ENCODE results near the gene LHFPL2. TPM values are rescaled to one million over a fixed set of nuclear protein-coding genes. Genes with fewer than 3 reads are reported as not detected.

LHFPL2 gene
- total RNA-seq, 1 experiment from 2014 or later, result 17.9 TPM

DNA sequence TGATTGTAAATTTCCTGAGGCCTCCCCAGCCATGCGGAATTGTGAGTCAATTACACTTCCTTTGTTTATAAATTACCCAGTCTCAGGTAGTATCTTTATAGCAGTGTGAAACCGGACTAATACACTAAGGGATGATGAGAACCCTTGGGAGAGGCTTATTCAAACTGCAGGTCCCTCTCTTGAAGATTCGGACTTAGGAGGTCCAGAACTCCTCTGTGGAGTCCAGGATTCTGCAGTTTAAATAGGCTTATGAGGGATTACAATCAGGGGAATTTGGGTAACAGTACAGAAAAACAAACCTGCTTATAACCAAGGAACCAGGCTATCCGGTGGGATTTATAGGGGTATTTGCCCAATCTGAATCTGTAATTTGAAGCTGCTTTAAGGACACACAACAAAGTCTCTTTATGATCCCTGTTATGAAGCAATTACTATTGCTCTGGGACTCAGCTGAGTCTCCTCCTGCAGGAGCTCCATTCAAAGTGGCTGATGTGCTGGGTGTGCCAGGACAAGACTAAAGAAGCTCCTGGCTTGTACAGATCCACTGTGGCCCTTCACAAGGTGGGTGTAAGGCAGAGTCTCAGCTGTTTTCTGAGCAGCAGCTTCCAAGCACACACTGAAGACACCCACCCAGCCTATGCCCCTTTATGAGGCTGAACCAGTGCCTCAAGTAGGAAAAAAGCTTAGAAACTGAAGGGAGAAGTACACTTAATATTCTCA is 41.8 kb upstream of the LHFPL2 start:
- Histone ChIP-seq H3K79me2 (ENCODE audit: insufficient read depth, low read length) (no peaks in the 10 kb centered on the region), H4K20me1 (ENCODE audit: insufficient read depth) (no peaks in the 10 kb centered on the region), H3K4me1 (ENCODE audit: control insufficient read depth in 1 of 2, insufficient read depth in 2 of 2, low read length in 2 of 2) (no peaks in the 10 kb centered on the region), H3K9ac (ENCODE audit: low read length) (no peak overlapping the region), H3K27ac (ENCODE audit: low read depth, low read length) (no peak overlapping the region), H2AFZ (ENCODE audit: low read depth, low read length, poor library complexity, severe bottlenecking) (no peak overlapping the region), H3K27me3 (ENCODE audit: insufficient read depth, low read length) (no peaks in the 10 kb centered on the region), H3K9me2 (ENCODE audit: insufficient read depth) (no peaks in the 10 kb centered on the region), H3K9me3 (ENCODE audit: control insufficient read depth in 1 of 2, insufficient read depth in 1 of 2, low read depth in 1 of 2, low read length in 2 of 2) (no peaks in the 10 kb centered on the region), H3K4me3 (replicated peaks in 1 of 2; ENCODE audit: low read depth in 1 of 2, low read length in 2 of 2) (no peak overlapping the region), H3K4me2 (ENCODE audit: low read length) (no peak overlapping the region), H3K36me3 (ENCODE audit: control insufficient read depth in 1 of 2, insufficient read depth in 2 of 2, low read length in 2 of 2) (no peaks in the 10 kb centered on the region)
- ChIA-PET CTCF (no interaction called here), RAD21 (ENCODE audit: low non-redundant PET in 1 of 2, low total read pairs in 2 of 2, uncharacterized antibody in 2 of 2, unreplicated experiment in 2 of 2) (no interaction called here), POLR2A (interaction anchor here (1.7 kb wide), 1 partner anchor 10 kb away, joined by 10 read pairs; no protein-coding TSS in a partner anchor)
- DNase-seq (ENCODE audit: low read depth, low spot score) (no peak), ATAC-seq (no peak)
- intact Hi-C loops (cut with micrococcal nuclease), result no loop called here
- no TSS peak for BruUV-seq (replicated peaks)
- TF ChIP-seq, protein P1, sequence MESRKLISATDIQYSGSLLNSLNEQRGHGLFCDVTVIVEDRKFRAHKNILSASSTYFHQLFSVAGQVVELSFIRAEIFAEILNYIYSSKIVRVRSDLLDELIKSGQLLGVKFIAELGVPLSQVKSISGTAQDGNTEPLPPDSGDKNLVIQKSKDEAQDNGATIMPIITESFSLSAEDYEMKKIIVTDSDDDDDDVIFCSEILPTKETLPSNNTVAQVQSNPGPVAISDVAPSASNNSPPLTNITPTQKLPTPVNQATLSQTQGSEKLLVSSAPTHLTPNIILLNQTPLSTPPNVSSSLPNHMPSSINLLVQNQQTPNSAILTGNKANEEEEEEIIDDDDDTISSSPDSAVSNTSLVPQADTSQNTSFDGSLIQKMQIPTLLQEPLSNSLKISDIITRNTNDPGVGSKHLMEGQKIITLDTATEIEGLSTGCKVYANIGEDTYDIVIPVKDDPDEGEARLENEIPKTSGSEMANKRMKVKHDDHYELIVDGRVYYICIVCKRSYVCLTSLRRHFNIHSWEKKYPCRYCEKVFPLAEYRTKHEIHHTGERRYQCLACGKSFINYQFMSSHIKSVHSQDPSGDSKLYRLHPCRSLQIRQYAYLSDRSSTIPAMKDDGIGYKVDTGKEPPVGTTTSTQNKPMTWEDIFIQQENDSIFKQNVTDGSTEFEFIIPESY (IDR thresholded peaks at IDR 0.05; ENCODE audit: extremely low read depth, insufficient replicate concordance, low read length), result no peak
- no peak for TF ChIP-seq CBX3 (IDR thresholded peaks at IDR 0.05; ENCODE audit: low read depth)

DNA sequence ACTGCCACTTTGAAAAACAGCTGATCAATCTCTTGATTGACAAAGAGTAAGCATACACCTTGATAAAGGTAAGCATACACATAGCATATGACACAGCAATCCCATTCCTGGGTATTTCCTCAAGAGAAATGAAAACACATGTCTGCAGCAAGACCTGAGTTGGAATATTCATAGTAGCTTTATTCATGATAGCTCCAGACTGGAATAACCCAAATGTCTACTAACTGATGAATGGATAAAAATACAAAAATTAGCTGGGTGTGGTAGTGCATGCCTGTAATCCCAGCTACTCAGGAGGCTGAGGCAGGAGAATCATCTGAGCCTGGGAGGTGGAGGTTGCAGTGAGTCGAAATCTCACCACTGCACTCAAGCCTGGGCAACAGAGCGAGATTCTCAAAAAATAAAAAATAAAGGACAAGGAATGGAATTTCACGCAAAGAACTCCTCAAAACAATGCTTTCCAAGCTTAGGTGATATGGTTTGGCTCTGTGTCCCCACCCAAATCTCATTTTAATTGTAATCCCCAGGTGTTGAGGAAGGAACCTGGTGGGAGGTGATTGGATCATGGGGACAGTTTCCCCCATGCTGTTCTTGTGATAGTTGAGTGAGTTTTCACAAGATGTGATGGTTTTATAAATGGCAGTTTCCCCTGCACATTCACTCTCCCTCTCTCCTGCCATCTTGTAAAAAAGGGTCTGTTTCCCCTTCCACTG is 41.1 kb upstream of the LHFPL2 start:
- Histone ChIP-seq H3K4me3 (replicated peaks in 1 of 2; ENCODE audit: low read depth in 1 of 2, low read length in 2 of 2) (no peak overlapping the region), H3K9me2 (ENCODE audit: insufficient read depth) (no peaks in the 10 kb centered on the region), H3K9me3 (ENCODE audit: control insufficient read depth in 1 of 2, insufficient read depth in 1 of 2, low read depth in 1 of 2, low read length in 2 of 2) (no peaks in the 10 kb centered on the region), H3K36me3 (ENCODE audit: control insufficient read depth in 1 of 2, insufficient read depth in 2 of 2, low read length in 2 of 2) (no peaks in the 10 kb centered on the region), H3K4me1 (ENCODE audit: control insufficient read depth in 1 of 2, insufficient read depth in 2 of 2, low read length in 2 of 2) (no peaks in the 10 kb centered on the region), H3K79me2 (ENCODE audit: insufficient read depth, low read length) (no peaks in the 10 kb centered on the region), H4K20me1 (ENCODE audit: insufficient read depth) (no peaks in the 10 kb centered on the region), H2AFZ (ENCODE audit: low read depth, low read length, poor library complexity, severe bottlenecking) (no peak overlapping the region), H3K9ac (ENCODE audit: low read length) (no peak overlapping the region), H3K27me3 (ENCODE audit: insufficient read depth, low read length) (no peaks in the 10 kb centered on the region), H3K27ac (ENCODE audit: low read depth, low read length) (no peak overlapping the region), H3K4me2 (ENCODE audit: low read length) (no peak overlapping the region)
- ATAC-seq, result no peak
- RAD21 ChIA-PET (ENCODE audit: low non-redundant PET in 1 of 2, low total read pairs in 2 of 2, uncharacterized antibody in 2 of 2, unreplicated experiment in 2 of 2), result no interaction called here
- POLR2A ChIA-PET, result interaction anchor here (1.6 kb wide), 2 partner anchors 10 to 11 kb away, joined by 3 to 5 read pairs; no protein-coding TSS in a partner anchor
- intact Hi-C loops (cut with micrococcal nuclease), result no loop called here
- DNase-seq (ENCODE audit: low read depth, low spot score), result no peak
- BruUV-seq (replicated peaks), result no TSS peak
- TF ChIP-seq, protein P2, sequence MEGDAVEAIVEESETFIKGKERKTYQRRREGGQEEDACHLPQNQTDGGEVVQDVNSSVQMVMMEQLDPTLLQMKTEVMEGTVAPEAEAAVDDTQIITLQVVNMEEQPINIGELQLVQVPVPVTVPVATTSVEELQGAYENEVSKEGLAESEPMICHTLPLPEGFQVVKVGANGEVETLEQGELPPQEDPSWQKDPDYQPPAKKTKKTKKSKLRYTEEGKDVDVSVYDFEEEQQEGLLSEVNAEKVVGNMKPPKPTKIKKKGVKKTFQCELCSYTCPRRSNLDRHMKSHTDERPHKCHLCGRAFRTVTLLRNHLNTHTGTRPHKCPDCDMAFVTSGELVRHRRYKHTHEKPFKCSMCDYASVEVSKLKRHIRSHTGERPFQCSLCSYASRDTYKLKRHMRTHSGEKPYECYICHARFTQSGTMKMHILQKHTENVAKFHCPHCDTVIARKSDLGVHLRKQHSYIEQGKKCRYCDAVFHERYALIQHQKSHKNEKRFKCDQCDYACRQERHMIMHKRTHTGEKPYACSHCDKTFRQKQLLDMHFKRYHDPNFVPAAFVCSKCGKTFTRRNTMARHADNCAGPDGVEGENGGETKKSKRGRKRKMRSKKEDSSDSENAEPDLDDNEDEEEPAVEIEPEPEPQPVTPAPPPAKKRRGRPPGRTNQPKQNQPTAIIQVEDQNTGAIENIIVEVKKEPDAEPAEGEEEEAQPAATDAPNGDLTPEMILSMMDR (IDR thresholded peaks at IDR 0.05 in 2 of 3, conservative IDR thresholded peaks at IDR 0.05 in 1 of 3; ENCODE audit: borderline replicate concordance in 1 of 3, insufficient read depth in 1 of 3, low read depth in 2 of 3, low read length in 2 of 3), result no peak
- TF ChIP-seq, protein P3, sequence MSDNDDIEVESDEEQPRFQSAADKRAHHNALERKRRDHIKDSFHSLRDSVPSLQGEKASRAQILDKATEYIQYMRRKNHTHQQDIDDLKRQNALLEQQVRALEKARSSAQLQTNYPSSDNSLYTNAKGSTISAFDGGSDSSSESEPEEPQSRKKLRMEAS (IDR thresholded peaks at IDR 0.05), result no peak
- TF ChIP-seq SP1 (IDR thresholded peaks at IDR 0.05; ENCODE audit: low read depth), result no peak
- TF ChIP-seq ZNF274 (IDR thresholded peaks at IDR 0.05; ENCODE audit: low read depth, low read length), result no peak
- no peak for TF ChIP-seq JUND (IDR thresholded peaks at IDR 0.05)
- TF ChIP-seq SRF (IDR thresholded peaks at IDR 0.05; ENCODE audit: low read depth), result no peak
- no peak for TF ChIP-seq EZH2 (IDR thresholded peaks at IDR 0.05)
- TF ChIP-seq EGR1 (IDR thresholded peaks at IDR 0.05; ENCODE audit: low read depth), result no peak
- TF ChIP-seq FOSL1 (IDR thresholded peaks at IDR 0.05; ENCODE audit: low read depth), result no peak
- no peak for TF ChIP-seq CBX3 (IDR thresholded peaks at IDR 0.05; ENCODE audit: low read depth)
- no peak for TF ChIP-seq ELF1 (IDR thresholded peaks at IDR 0.05; ENCODE audit: borderline replicate concordance, low read depth)
- CTCF ChIA-PET, result no interaction called here
